ENCODE data around the gene TTLL12.

TTLL12 gene

DNA sequence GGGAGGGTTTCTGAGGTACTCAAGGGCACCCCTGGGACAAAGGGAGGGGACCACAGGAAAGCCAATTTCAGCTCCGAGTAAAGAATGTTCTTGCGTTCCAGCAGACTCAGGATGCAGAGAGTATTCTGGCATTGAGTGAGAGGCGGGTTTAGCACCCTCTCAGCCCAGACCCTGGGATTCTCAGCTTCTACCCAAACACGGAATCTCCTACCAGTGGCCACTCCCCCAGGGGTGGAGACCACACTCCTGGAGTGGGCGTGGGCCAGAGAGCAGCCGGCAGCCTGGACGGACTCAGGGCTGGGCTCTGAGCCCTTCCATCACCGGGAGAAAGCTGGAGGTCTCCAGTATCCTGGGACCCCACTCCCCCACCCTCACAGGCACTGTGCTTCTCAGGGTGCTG is 26.1 kb upstream of the TTLL12 start:
- peak; percentile 74 for DNase-seq

GRCh38 chr22:43212434-43212952 is 25.6 kb upstream of the TTLL12 start:
- no peak for DNase-seq

DNA sequence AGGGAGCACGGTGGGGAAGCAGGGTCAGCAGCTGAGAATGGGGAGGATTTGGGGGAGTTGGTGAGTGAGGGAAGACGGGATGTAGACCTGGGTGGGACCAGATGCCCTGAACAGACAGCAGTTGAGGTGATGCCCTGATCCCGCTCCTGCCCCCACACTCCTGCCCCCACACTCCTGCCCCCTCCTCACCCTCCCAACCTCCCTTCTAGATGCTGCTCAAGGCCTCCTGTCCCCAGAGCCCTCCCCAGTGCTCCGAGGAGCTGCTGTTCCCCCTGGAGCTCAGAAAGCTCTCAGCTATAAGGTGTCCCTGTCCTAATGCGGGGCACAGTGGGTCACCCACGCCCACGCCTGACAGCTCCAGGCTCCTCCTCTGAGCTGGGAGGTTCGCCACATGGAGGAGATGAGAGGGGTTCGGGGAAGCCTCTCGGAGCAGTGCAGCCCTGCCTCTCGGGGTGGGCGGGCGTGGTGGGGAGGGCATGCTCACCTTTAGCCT is 25.1 kb upstream of the TTLL12 start:
- DNase-seq: no peak

DNA sequence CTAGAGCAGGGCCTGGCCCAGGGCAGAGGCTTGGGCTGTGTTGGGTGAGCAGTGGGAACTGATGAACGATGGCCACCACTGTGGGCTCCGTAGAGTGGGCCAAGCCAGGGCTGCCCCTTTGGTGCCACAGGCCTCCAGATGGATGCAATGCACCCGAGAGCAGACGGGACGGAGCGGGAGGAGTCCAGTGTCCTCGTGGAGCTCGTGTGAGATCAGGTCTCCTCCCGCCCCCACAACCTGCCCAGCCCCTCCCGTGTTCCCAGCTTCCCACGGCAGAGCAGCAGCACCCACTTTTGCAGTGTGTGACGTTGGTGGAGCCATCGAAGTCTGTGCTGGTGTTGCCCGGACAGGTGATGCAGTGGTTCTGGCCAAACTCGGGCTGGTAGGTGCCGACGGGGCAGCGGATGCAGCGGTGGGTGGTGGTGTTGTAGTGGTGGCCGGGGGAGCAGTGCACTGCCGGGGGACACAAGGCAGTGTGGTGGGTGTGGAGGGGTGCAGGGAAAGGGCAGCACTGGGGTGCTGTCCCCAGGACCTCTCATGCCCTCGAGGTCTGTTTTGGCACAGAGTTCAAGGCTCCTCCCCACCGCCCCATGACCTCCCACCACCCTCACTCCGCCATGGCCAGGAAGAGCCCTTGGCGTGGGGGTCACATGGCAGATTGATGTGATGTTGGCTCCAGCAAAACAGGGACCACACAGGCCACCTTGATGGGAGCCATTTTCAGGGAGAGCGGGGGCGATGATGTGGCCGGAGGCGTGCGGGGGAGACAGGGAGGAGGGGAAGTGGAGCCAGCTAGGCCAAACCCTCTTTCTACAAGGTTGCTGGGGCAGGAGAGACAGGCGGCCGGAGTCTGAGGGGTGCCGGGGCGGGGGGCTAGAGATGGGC is 23.9 kb upstream of the TTLL12 start:
- DNase-seq: no peak

DNA sequence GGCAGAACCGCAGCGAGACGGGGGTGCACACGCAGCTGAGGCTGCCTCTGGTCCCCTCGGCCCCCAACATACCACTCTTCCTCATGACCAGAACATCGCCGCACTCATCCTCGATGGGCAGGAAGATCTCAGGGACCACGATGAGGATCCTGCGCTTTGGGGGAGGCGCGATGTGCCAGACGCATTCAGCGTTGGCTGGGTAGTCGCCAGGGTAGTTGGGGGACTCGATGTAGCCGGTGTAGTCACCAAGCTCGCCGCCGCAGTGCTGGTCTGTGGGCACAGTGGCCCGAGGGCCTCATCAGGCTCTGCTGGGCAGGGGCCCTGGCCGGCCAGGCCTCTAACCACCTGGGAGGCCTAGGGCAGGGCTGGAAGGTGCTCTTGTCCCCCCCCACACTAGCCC is 23.0 kb upstream of the TTLL12 start:
- DNase-seq: no peak

GRCh38 chr22:43209523-43209890 is 22.6 kb upstream of the TTLL12 start:
- DNase-seq: no peak

GRCh38 chr22:43208703-43209522 is 22.0 kb upstream of the TTLL12 start:
- DNase-seq: no peak

GRCh38 chr22:43207849-43208702 is 21.1 kb upstream of the TTLL12 start:
- no peak for DNase-seq

GRCh38 chr22:43207386-43207785 is 20.5 kb upstream of the TTLL12 start:
- no peak for DNase-seq

DNA sequence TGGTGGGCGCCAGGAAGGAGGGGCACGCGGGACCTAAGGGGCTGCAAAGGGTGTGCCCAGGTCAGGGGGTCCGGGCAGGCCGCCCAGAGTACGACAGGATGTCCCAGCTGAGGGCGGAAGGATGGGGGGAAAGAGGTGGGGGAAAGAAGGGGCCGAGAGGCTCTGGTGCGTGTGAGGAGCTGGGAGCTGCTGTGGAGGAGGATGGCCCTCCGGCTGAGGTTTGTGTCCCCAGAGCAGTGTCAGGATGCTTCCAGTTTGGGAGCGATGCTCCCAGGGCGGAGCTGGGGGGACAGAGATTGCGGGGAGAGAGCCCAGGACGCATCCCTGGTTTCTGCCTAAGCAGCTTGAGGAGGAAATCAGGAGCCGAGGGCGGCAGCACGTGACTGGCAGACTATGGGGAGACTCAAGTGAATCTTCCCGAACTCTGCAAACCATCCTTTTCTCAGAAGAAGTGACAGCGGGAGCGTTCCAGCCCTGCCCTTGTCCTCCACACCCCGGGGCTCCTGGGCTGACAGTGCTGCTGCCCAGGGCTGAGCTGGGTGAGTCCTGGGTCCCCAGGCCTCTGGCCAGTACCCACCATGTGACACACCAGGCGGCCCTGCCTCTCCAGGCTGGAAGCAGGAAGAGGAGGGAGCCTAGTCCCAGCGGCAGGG is 19.7 kb upstream of the TTLL12 start:
- DNase-seq: no peak

- no peak for DNase-seq
These were observed 19.0 kb upstream of the TTLL12 start for GRCh38 chr22:43205748-43206508.

GRCh38 chr22:43205261-43205691 is 18.3 kb upstream of the TTLL12 start:
- no peak for DNase-seq

- DNase-seq: no peak
These were observed 16.6 kb upstream of the TTLL12 start for GRCh38 chr22:43203471-43203981.

- no peak for DNase-seq
These were observed 15.9 kb upstream of the TTLL12 start for GRCh38 chr22:43202756-43203410.

DNA sequence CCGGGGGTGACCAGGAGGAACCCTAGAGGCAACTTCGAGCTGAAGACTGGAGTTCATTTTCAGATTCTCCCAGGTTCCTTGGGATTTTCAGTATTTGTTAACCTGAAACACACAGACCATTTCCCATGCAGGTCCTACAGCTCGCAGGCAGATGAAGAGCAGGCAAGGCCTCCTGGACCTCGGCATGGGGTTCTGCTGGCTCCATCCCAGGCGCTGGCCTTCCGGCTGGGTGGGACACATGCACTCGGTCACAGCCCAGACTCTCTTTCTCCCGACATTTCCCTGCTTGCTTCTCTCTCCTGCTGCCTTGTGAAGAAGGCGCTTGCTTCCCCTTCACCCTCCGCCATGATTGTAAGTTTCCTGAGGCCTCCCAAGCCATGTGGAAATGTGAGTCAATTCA is 15.4 kb upstream of the TTLL12 start:
- no peak for DNase-seq

- no peak for DNase-seq
These were observed 14.7 kb upstream of the TTLL12 start for GRCh38 chr22:43201486-43202219.

DNA sequence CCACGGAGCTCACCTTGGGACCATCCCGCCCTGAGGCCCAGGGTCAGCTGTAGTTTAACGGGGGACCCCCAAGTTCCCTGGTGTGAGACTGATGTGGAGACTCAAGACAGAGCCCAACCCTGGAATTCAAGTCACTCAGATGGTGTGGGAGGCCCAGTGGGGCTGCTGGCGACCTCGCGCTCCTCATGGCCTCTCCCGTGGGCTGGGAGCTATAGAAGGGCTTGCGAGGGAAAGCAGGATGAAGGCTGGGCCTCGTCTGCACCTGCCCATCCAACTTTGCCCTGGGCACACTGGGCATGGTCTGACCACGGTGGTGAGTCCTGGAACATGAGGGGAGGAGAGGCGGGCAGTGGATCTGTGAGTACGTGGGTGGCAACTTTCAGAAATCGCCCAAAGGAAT is 13.6 kb upstream of the TTLL12 start:
- no peak for DNase-seq

GRCh38 chr22:43200031-43200430 is 13.1 kb upstream of the TTLL12 start:
- DNase-seq: no peak

DNA sequence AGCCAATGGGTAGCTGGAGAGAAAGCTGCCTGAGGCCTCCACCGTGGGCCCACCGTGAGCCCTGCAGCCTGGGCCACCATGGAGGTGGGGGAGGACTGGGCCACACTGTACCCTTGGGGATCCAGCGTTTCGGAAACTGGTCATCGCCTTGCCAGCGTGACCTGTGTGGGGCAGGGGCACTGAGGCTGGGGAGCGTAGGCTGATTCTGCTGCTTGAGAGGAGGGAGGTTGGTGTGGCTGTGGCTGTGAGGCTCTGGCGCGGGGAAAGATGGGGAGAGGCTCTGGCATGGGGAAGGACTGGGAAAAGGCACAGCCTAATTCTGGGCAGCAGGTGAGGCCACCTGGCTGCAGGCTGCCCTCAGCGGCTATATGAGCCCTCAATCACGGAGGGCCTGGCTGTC is 12.6 kb upstream of the TTLL12 start:
- DNase-seq: no peak

GRCh38 chr22:43198936-43199335 is 12.0 kb upstream of the TTLL12 start:
- DNase-seq: no peak
